KOPT-K1 (cell line): ENCODE data around the gene GRM8.

Source experiments
- H3K27ac ChIP-seq: fragments of 200-600 bp; sonication (generic); 2 replicates; pipeline ENCODE4 v1.5.1; 2016; ENCODE audit warnings: antibody characterized with exemption, mild to moderate bottlenecking, low read depth, low read length; ENCODE audit not compliant: poor library complexity, severe bottlenecking
- H3K36me3 ChIP-seq: fragments of 200-600 bp; sonication (generic); 2 replicates; pipeline ENCODE4 v1.5.1; 2017; ENCODE audit warnings: antibody characterized with exemption, mild to moderate bottlenecking, low read length, moderate library complexity; ENCODE audit not compliant: insufficient read depth
- H3K9me3 ChIP-seq: fragments of 200-600 bp; sonication (generic); 2 replicates; pipeline ENCODE4 v1.5.1; 2017; ENCODE audit warnings: antibody characterized with exemption, low read length, mild to moderate bottlenecking; ENCODE audit not compliant: insufficient read depth, poor library complexity, severe bottlenecking

Gene GRM8

DNA sequence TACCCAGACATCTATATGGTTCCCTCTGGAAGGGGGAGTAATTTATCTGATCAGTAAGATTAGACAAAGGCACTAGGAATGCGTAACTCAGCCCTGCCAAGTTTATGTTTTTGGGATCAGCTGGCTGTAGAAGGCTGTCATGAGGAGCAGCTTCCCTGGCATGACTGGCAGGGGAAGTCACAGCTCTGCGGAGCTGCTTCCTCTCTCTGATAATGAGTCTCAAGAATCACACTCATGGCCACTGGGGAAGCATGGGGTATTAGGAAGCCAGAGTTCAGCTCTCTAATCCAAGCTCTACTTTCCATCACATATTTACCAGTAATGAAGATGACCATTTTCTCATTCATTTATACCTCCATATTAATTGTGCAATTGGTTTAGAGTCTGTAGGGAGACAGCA is 758.9 kb downstream of the GRM8 start:
- Histone ChIP-seq H3K9me3 (no peaks in the 10 kb centered on the region), H3K36me3 (no peaks in the 10 kb centered on the region), H3K27ac (no peak overlapping the region)

DNA sequence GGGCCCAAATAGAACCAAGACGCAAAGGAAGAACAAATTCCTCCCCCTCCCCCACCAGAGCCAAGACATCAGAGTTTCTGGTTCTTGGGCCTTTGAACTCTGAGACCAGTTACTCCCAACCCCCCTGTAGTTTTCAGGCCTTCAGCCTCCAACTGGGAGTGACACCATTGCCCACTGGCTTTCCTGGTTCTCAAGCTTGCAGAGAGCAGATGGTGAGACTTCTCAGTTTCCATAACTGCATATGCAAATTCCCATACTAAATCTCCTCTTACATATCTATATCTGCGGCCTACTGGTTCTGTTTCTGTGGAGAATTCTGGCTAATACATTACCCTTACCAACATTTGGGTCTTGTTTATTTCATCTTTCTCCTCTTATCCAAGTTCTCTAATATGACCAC is 762.9 kb downstream of the GRM8 start:
- Histone ChIP-seq H3K36me3 (no peaks in the 10 kb centered on the region), H3K9me3 (no peaks in the 10 kb centered on the region)

DNA sequence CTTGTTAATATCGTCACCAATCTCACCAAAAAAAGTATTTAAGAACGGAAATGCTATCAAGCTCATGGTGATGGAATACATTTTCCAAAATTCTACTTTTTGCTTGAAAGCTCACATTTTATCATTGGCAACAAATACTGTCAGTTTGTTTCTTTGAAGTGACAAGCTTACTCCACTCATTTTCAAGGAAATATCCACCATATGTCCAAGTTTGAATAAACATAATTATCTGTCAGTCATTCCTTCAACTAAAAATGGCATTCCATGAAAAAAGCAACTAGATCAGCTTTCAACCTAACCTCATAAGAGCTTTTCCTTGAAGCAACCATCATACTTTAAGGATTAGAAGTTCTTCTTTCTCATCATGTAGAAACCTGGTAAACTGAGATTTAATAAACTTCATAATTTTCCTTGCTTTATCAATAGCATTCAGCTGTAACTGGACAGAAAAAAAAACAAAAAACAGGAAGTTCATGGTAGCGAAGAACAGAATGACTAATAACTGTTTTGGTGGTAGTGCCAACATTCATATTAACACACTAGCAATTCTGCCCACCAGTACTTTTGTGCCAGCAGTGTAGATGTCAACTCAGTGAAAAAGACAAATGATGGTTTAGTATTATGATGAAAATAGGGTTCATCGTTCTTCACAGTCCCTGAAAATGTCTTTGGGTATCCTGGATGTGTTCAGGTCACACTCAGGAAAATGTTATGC is 764.9 kb downstream of the GRM8 start:
- Histone ChIP-seq H3K36me3 (no peaks in the 10 kb centered on the region), H3K9me3 (no peaks in the 10 kb centered on the region), H3K27ac (no peak overlapping the region)

More for the DNA sequence above, 762.9 kb downstream of the GRM8 start:
- H3K27ac ChIP-seq: no peak overlapping the region

DNA sequence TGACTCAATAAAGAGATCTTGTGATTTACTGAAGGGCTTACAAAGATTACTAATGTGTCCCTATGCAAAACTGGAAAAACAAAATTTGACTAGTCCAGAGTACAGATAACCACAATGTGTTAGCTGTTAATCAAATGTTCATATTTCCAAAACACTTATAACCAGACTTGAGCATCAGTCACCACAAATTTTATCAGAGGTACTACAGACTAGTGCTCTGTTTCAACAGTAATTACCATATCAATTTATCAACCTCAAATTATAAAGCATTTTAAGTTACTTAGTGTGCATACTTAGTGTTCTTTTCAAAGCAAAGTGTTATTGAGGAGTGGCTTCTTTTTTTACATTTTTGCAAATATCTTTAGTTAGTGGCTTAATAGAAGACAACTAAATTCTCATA is 765.9 kb downstream of the GRM8 start:
- H3K36me3 ChIP-seq: no peaks in the 10 kb centered on the region
- H3K9me3 ChIP-seq: no peaks in the 10 kb centered on the region
- H3K27ac ChIP-seq: no peak overlapping the region

DNA sequence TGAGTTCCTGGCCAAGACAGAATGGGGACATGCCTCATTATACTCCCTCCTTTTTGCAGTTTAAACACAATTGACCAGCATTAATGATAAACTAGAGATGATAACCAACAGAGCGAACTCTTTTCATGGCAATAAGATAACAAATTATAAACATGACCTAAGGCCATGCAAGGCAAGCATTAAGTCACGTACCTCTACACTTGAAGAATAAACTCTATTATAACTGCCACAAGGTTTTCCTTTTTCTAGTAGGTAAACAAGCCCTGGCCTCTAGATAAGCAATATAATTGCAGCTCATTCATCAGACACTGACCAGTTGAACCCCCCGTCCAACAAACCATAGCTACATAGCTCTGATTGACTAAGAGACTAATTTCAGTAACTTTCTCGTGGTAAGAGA is 767.0 kb downstream of the GRM8 start:
- Histone ChIP-seq H3K27ac (no peak overlapping the region), H3K36me3 (no peaks in the 10 kb centered on the region), H3K9me3 (no peaks in the 10 kb centered on the region)

DNA sequence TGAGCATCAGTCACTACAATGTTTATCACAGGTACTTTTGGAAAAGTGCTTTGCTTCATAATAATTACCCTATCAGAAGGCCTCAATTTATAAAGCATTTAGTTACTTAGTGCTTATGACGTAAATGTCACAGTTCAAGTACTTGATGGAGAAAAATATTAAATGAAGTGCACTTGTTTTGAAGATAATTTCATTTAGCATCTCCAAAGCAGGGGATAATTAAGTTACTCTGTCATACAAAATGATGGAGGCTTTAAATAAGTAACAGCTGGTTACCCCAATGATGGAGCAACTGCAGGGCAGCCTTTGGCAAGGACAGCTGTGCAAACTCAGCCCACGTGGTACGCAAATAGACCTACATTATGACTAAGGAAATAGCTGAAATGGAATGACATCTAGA is 768.8 kb downstream of the GRM8 start:
- no peak overlapping the region for H3K27ac ChIP-seq

DNA sequence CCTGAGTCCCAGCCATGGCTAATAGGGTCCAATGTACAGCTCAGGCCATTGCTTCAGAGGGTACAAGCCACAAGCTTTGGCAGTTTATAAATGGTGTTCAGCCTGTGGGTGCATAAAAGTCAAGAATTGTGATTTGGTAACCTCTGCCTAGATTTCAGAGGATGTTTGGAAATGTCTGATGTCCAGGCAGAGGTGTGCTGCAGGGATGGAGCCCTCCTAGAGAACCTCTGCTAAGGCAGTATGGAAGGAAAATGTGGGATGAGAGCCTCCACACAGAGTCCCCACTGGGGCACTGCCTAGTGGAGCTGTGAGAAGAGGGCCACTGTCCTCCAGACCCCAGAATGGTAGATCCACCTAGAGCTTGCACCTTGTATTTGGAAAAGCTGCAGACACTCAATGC is 779.9 kb downstream of the GRM8 start:
- H3K27ac ChIP-seq: no peak overlapping the region

More for the DNA sequence above, 768.8 kb downstream of the GRM8 start:
- Histone ChIP-seq H3K36me3 (no peaks in the 10 kb centered on the region), H3K9me3 (no peaks in the 10 kb centered on the region)

DNA sequence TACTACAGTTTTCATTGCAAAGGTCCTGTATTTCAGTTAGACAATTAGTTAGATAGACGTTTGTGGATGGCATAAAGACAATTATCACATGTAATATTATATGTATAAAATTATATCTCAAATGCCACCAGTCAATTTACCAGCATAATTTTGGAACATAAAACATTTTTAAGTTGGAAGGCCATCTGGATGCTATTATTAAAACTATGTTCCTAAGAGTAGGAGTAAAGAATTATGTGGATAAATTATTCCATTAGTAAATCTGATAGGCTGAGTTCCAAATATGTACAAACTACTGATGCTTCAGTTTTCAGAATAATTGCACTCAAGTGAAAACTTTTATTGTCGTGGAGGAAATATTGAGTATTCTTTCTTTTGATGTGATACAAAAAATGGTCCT is 790.3 kb downstream of the GRM8 start:
- Histone ChIP-seq H3K36me3 (no peaks in the 10 kb centered on the region), H3K9me3 (no peaks in the 10 kb centered on the region), H3K27ac (no peak overlapping the region)

More for the DNA sequence above, 779.9 kb downstream of the GRM8 start:
- H3K9me3 ChIP-seq: peaks cover 9% of the 10 kb centered on the region
- no peaks in the 10 kb centered on the region for H3K36me3 ChIP-seq

DNA sequence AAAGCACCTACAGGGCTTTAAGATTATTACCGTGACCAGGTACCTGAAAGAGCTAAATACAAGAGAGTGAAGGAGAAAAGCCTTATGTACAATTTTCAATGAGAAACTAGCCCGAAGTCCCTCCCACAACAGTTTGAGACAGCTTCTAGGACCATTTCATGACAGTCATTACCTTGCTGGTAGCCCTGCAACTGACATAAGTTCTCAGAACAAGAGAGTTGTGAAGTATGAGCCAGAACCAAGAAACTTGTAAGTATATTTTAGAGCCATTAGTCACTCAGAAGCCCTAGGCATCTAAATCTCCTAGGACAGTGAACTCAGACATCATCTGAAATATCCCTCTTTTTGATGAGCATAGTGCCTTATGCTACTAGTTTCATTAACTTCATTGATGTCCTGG is 792.1 kb downstream of the GRM8 start:
- Histone ChIP-seq H3K27ac (no peak overlapping the region), H3K9me3 (no peaks in the 10 kb centered on the region), H3K36me3 (no peaks in the 10 kb centered on the region)

DNA sequence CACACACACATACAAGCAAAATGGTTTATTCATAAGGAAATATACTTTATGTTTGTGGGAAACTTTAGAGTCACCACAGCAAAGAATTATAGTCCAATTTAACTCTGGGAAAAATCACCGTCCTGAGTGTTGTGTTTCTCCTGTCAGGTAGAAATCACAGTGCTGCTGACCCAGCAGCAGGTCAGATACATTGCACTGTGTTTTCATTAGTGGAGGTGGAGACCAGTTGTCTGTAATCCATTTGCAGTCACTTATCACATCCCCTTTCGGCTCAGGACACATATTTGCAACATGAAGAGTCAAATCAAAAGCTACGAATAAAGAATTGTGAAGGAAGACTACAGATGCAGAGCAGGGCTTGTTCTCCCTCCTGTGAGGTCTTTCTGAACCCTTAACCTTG is 799.6 kb downstream of the GRM8 start:
- Histone ChIP-seq H3K9me3 (no peaks in the 10 kb centered on the region), H3K36me3 (no peaks in the 10 kb centered on the region), H3K27ac (no peak overlapping the region)

DNA sequence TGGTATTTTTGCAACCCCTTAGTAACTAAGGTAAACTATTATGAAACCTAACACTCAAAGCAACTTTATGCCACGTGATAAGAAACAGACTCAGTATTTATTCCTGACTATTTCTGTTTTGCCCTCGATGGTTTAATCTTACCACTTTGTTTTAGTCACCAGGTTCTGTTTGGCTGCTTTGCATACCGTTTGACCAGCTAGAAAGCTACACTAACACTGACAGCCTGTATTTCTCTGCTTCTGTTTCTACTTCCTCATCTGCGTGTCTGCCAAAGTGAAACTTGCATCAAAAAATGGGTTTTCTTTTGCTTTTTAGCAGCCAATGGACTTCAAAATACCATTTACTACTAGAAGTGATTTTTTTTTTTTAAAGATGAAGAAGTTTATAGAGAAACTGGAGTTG is 802.5 kb downstream of the GRM8 start:
- H3K36me3 ChIP-seq: no peaks in the 10 kb centered on the region
- H3K9me3 ChIP-seq: no peaks in the 10 kb centered on the region
- no peak overlapping the region for H3K27ac ChIP-seq

DNA sequence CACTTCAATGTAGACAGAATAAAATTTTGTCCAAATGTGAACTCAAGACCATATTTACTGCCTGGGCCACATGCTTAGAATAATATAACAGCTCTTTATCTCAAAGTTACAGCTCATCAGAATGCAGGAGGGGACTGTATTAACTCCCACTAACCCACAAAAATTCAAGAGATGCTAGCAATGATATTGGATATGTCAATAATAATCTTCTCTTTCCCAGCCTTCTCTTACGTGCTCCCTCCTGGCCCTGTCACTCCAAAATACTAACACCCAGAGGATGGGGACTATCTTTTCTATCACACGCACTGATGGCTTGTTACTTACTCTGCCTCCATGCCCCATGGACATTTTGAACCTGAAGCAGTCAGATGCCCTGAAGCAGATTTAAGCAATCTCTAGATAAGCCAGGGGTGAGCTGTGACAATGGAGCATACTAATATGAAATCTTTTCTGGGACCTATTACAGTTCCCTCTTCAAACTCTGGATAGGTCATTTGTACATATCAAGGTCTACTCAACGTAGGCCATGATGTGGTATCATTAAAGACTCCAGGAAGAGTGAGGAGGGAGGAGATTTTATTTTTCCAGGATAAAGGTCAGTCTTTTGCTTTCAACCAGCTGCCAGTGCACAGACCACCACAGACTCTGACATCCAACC is 803.0 kb downstream of the GRM8 start:
- no peaks in the 10 kb centered on the region for H3K9me3 ChIP-seq

DNA sequence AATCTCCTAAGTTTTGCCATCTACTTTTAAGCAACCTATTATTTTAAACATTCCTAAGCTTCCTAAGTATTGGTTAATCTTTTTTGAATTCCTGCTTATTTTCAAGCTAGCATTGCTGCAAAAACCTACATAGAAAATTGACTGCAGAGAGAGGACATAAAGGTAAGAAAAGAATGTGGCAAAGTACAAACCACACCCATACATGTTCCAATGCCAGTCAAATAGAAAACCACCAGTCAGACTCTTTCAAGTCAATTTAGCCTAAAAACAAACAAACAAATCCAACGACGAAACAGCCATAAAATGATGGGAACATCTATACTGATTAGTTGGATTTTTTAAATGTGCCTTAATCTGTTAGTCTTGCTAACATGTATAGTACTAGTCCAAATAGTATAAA is 804.8 kb downstream of the GRM8 start:
- H3K36me3 ChIP-seq: no peaks in the 10 kb centered on the region
- H3K9me3 ChIP-seq: no peaks in the 10 kb centered on the region
- H3K27ac ChIP-seq: no peak overlapping the region

More for the DNA sequence above, 803.0 kb downstream of the GRM8 start:
- H3K27ac ChIP-seq: no peak overlapping the region
- H3K36me3 ChIP-seq: no peaks in the 10 kb centered on the region

DNA sequence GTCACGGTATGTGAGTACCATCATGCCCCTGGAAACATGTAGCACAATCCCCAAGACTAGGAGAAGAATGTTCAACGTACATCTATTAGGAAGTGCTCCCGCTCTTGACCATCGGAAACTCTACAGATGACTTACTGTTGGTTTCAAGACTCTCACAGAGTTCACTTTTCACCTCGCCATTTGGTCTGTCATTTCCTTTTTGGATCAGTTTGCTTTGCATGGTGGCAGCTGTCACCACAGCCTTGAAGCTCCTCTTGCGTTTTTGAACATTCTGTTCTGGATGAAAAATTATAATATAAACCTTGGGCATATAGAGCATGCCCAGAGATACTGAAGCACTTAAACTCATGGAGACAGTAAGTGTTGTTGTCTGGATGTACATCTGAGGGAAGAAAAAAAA is 806.8 kb downstream of the GRM8 start:
- H3K9me3 ChIP-seq: no peaks in the 10 kb centered on the region
- no peak overlapping the region for H3K27ac ChIP-seq

DNA sequence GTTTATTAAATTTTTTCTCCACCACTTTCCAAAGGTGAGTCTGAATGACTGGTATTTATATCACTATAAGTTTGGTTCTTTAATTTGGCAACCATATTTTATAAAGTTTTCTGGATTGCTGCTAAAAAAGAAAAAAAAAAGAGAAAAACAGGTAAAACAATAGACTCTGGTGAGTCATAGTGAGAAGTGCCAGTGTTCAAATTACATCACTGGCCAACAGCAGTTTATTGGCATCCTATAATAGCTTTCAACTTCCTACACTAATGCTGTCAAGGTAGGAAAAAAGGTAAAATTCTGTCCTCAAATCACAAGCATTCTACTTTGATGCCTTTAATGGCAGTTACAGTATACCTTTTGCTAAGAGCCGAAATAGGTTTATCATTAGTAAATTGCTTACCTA is 808.8 kb downstream of the GRM8 start:
- no peaks in the 10 kb centered on the region for H3K36me3 ChIP-seq
- H3K27ac ChIP-seq: no peak overlapping the region
- no peaks in the 10 kb centered on the region for H3K9me3 ChIP-seq

More for the DNA sequence above, 806.8 kb downstream of the GRM8 start:
- H3K36me3 ChIP-seq: no peaks in the 10 kb centered on the region

DNA sequence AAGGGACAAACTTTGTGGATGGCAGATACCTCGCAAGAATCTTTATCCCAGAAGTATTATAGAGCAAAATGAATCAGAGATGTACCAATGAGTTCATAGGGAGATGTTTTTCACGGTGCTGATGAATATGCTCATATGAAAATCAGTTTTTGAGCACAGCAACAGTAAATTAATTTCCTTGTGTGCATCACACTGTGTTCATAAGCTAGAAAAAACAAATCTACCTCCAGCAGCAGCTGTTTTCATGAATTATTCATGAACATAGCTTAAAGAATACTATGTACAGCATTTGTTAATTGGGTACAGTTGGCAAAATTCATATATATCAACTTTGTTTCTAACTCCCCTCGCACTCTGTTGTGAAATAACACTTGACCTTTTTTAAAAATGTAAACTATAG is 809.8 kb downstream of the GRM8 start:
- Histone ChIP-seq H3K9me3 (no peaks in the 10 kb centered on the region), H3K27ac (no peak overlapping the region), H3K36me3 (no peaks in the 10 kb centered on the region)
